ENCODE data around the gene FNDC11. TPM values are rescaled to one million over a fixed set of nuclear protein-coding genes. Genes with fewer than 3 reads are reported as not detected.

The FNDC11 gene
- total and polyA plus RNA-seq, 2 of the 13 experiments (the other 11 are each of a cell fraction or from before 2014, with no cell fraction given) = 0.07 TPM; not detected in 1

DNA sequence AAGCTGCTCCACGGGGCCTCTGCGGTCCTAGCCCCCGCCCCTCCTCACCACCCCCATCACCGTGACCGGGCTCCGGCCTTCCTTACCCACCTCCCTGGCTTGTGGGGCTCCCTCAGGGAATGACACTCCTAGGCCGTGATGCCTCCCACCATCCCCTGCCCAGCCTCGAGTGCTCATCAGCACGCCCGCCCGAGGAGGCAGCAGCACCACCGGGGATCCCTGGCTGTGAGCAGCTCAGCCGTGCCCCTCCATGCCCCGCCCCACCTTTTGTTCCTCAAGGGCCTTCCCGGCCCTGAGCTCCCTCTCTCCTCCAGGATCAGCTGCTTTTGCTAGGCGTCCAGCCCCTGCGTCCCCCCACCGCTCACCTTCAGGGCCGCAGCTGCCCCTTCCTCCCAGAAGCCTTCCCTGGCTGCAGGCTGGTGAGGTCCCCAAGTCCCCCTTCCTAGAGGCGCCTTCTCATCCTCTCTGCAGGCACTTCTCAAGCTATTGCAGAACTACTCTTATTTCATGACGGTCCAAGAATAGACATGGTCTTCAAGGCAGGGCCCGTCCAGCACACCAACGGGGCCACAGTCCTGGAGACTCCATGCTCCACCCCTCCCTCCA is 3.0 kb downstream of the FNDC11 start (continued):
- TF ChIP-seq ZNF296 (CRISPR knock-in tag; conservative IDR thresholded peaks at IDR 0.05) = peak; percentile 81; the same call in 1 of the 2 replicates
- 0 out of 2 replicates have a peak, but pooled peaks have one; percentile 6 for TF ChIP-seq ZNF788 (CRISPR knock-in tag; IDR thresholded peaks at IDR 0.05; ENCODE audit: borderline replicate concordance)
- peak; percentile 66 for TF ChIP-seq ZNF883 (CRISPR knock-in tag; IDR thresholded peaks at IDR 0.05; ENCODE audit: not compliant biosample characterization)
- no peak for TF ChIP-seq ZNF609 (CRISPR knock-in tag; IDR thresholded peaks at IDR 0.05; ENCODE audit: borderline replicate concordance)
- TF ChIP-seq, protein P1, sequence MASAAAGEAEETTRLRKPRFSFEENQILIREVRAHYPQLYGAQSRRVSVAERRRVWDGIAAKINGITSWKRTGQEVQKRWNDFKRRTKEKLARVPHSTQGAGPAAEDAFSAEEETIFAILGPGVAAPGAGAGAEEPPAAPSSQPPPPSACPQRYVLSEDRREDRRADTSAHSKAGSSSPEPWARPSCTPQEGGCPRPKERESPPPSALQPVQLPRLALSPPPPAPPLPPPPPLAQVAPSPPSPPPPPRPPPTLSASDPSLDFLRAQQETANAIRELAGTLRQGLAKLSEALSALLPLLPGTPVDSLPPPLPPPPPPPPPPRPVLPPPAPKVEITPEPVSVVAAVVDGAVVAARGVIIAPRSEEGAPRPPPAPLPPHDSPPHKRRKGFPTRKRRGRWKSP (CRISPR knock-in tag; IDR thresholded peaks at IDR 0.05) = 0 out of 2 replicates have a peak, but pooled peaks have one; percentile 13
- TF ChIP-seq, protein P2, sequence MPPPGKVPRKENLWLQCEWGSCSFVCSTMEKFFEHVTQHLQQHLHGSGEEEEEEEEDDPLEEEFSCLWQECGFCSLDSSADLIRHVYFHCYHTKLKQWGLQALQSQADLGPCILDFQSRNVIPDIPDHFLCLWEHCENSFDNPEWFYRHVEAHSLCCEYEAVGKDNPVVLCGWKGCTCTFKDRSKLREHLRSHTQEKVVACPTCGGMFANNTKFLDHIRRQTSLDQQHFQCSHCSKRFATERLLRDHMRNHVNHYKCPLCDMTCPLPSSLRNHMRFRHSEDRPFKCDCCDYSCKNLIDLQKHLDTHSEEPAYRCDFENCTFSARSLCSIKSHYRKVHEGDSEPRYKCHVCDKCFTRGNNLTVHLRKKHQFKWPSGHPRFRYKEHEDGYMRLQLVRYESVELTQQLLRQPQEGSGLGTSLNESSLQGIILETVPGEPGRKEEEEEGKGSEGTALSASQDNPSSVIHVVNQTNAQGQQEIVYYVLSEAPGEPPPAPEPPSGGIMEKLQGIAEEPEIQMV (CRISPR knock-in tag; IDR thresholded peaks at IDR 0.05; ENCODE audit: low read depth) = 0 out of 2 replicates have a peak, but pooled peaks have one; percentile 8
- TF ChIP-seq ZNF34 (CRISPR knock-in tag; IDR thresholded peaks at IDR 0.05; ENCODE audit: borderline replicate concordance) = 0 out of 2 replicates have a peak, but pooled peaks have one; percentile 1
- TF ChIP-seq ZNF724P (CRISPR knock-in tag; IDR thresholded peaks at IDR 0.05; ENCODE audit: borderline replicate concordance) = no peak
- TF ChIP-seq GFI1 (CRISPR knock-in tag; IDR thresholded peaks at IDR 0.05; ENCODE audit: borderline replicate concordance) = no peak
- TF ChIP-seq ZBTB33 (CRISPR knock-in tag; IDR thresholded peaks at IDR 0.05) = no peak
- no peak for TF ChIP-seq ISX (CRISPR knock-in tag; conservative IDR thresholded peaks at IDR 0.05)
- no peak for TF ChIP-seq ZBTB44 (CRISPR knock-in tag; IDR thresholded peaks at IDR 0.05)
- no peak for TF ChIP-seq SP4 (CRISPR knock-in tag; IDR thresholded peaks at IDR 0.05)
- no peak for TF ChIP-seq SATB2 (CRISPR knock-in tag; IDR thresholded peaks at IDR 0.05)
- 0 out of 2 replicates have a peak, but pooled peaks have one; percentile 2 for TF ChIP-seq MYC (CRISPR knock-in tag; IDR thresholded peaks at IDR 0.05; ENCODE audit: borderline replicate concordance)
- TF ChIP-seq, protein P3, sequence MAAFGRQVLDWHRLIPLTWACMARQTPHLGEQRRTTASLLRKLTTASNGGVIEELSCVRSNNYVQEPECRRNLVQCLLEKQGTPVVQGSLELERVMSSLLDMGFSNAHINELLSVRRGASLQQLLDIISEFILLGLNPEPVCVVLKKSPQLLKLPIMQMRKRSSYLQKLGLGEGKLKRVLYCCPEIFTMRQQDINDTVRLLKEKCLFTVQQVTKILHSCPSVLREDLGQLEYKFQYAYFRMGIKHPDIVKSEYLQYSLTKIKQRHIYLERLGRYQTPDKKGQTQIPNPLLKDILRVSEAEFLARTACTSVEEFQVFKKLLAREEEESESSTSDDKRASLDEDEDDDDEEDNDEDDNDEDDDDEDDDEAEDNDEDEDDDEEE (CRISPR knock-in tag; IDR thresholded peaks at IDR 0.05) = no peak

Measured in HepG2 (cell line).